Lung (tissue), 12 donors: ENCODE measurements around the gene CSH2. TPM values are rescaled to one million over a fixed set of nuclear protein-coding genes. Genes with fewer than 3 reads are reported as not detected.

ENCODE experiments used
- ATAC-seq: fragments of 200-7000 bp; cut with Tn5 transposase; one replicate; pipeline ENCODE4 v1.9.1; 2020; ENCODE audit warnings: moderate number of reproducible peaks; ENCODE audit not compliant: insufficient read depth, low FRiP score
- DNase-seq, 3 donors: peaks; one replicate each; pipeline ENCODE4 v3.0.0-alpha.2; 2013 to 2017
- H3K27ac ChIP-seq, 2 donors: one replicate each; pipeline ENCODE4 v1.5.1; 2013; ENCODE audit warnings: mild to moderate bottlenecking in 2 of 2, moderate library complexity in 2 of 2, control low read depth in 1 of 2, inconsistent platforms in 1 of 2, low read depth in 1 of 2, low read length in 1 of 2
- H3K27me3 ChIP-seq, 3 donors: one replicate each; pipeline ENCODE4 v1.5.1; 2013; ENCODE audit warnings: low read length in 2 of 3; ENCODE audit not compliant: control insufficient read depth in 3 of 3, insufficient read depth in 3 of 3
- H3K36me3 ChIP-seq, 4 donors: one replicate each; pipeline ENCODE4 v1.5.1; 2013; ENCODE audit warnings: low read length in 4 of 4, mild to moderate bottlenecking in 1 of 4, moderate library complexity in 1 of 4; ENCODE audit not compliant: control insufficient read depth in 4 of 4, insufficient read depth in 4 of 4
- H3K4me1 ChIP-seq, 5 donors: one replicate each; pipeline ENCODE4 v1.5.1; 2013; ENCODE audit warnings: low read length in 5 of 5, mild to moderate bottlenecking in 2 of 5, moderate library complexity in 1 of 5; ENCODE audit not compliant: control insufficient read depth in 5 of 5, insufficient read depth in 5 of 5
- H3K4me3 ChIP-seq: one replicate; pipeline ENCODE4 v1.5.1; 2013; ENCODE audit warnings: mild to moderate bottlenecking, control low read depth, moderate library complexity
- H3K9ac ChIP-seq, 2 donors: one replicate each; pipeline ENCODE4 v1.5.1; 2013; ENCODE audit warnings: low read length in 2 of 2, control low read depth in 1 of 2; ENCODE audit not compliant: insufficient read depth in 1 of 2
- H3K9me3 ChIP-seq, 4 donors: one replicate each; pipeline ENCODE4 v1.5.1; 2013; ENCODE audit warnings: low read length in 3 of 4, mild to moderate bottlenecking in 1 of 4, moderate library complexity in 1 of 4; ENCODE audit not compliant: control insufficient read depth in 4 of 4, insufficient read depth in 3 of 4
- WGBS, 2 donors: extraction: QIAGEN DNeasy Blood & Tissue Kit; methylation state at CpG; one replicate each; pipeline ENCODE4 v1.1.7; 2013; 5-methylcytosine and 5-hydroxymethylcytosine counted together
- polyA plus RNA-seq, 2 donors: library from polyadenylated mRNA; stranded (reverse); fragments of 200-250 nt; gene quantifications; one replicate each; pipeline ENCODE4 v1.2.1, GENCODE V29; 2013
- total RNA-seq, 2 donors: library from RNA; depleted of rRNA in 1 of 2; stranded (reverse); fragments of >200 nt in 1 of 2; gene quantifications; one replicate each; pipeline ENCODE4 v1.2.1, GENCODE V29; 2014 to 2021
- TF ChIP-seq, protein P1 (sequence below): IDR thresholded peaks from 2 replicates; pipeline ENCODE4 v1.5.1; 2012; ENCODE audit warnings: mild to moderate bottlenecking; ENCODE audit errors: control extremely low read depth, extremely low read depth
- donor health status: control.
- donor health status: control.
- donor health status: Bipolar disorder and iron deficiency.
- donor health status: healthy.
- donor health status: DM: yes; HTN: yes; CAD: no.

The CSH2 gene
- total and polyA plus RNA-seq, 4 donors, result not detected

DNA sequence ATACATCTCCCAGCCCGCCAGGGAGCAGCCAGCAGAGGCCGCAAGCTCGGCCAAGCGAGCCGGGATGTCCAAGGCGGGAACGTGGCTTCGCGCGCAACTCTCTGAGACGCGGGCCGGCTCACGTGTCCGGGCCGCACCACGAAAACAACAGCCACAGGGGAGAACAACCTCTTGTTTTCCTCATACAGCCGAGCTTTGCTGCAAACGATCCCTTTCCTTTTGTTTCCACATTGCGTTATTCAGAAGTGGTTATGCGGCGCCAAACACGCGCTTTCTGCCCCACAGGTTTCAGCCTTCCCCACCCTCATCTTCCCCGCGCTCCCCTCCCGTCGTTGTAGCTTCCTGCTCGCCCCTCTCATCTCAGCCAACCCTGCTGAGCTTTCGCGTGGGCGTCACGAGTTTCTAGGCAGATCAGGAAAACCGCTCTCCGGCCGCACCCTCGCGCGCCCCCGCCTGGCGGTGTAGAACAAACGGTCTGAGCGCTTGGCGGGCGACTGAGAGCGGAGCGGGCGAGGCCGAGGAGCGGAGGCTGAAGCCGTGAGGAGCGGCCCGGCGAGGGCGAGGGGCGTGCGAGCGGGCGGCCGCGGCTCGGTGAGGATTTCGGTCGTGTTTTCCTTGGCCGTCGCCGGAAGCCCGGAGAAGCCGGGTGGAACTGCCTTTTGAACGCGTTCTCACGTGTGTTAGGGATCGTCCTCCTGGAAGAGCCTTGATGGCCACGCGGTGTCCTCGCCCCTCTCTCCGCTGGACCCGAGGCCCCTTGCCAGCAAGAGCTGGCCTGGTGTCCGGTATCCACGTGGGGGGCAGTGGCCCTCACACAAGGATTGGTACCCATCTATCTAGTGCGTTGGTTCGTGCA lies 24.4 kb downstream of the CSH2 start:
- TF ChIP-seq, protein P1, sequence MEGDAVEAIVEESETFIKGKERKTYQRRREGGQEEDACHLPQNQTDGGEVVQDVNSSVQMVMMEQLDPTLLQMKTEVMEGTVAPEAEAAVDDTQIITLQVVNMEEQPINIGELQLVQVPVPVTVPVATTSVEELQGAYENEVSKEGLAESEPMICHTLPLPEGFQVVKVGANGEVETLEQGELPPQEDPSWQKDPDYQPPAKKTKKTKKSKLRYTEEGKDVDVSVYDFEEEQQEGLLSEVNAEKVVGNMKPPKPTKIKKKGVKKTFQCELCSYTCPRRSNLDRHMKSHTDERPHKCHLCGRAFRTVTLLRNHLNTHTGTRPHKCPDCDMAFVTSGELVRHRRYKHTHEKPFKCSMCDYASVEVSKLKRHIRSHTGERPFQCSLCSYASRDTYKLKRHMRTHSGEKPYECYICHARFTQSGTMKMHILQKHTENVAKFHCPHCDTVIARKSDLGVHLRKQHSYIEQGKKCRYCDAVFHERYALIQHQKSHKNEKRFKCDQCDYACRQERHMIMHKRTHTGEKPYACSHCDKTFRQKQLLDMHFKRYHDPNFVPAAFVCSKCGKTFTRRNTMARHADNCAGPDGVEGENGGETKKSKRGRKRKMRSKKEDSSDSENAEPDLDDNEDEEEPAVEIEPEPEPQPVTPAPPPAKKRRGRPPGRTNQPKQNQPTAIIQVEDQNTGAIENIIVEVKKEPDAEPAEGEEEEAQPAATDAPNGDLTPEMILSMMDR, result peak; percentile 48
- Histone ChIP-seq H3K27ac (peak overlapping the region in 1 of 2 donors; percentile 76), H3K9ac (peak overlapping the region in 1 of 2 donors; percentile 85), H3K27me3 (no peaks in the 10 kb centered on the region), H3K9me3 (no peaks in the 10 kb centered on the region), H3K4me3 (peak overlapping the region; percentile 28), H3K36me3 (no peaks in the 10 kb centered on the region), H3K4me1 (peaks cover 0 to 9% (median 3%) of the 10 kb centered on the region in 5 donors)
- DNase-seq, result peak; percentile 85 to 91 (median 89)
- ATAC-seq, result peak; percentile 95
- WGBS, 2 donors, result 14 to 19% methylated on average over 82 of the region's 82 CpGs

DNA sequence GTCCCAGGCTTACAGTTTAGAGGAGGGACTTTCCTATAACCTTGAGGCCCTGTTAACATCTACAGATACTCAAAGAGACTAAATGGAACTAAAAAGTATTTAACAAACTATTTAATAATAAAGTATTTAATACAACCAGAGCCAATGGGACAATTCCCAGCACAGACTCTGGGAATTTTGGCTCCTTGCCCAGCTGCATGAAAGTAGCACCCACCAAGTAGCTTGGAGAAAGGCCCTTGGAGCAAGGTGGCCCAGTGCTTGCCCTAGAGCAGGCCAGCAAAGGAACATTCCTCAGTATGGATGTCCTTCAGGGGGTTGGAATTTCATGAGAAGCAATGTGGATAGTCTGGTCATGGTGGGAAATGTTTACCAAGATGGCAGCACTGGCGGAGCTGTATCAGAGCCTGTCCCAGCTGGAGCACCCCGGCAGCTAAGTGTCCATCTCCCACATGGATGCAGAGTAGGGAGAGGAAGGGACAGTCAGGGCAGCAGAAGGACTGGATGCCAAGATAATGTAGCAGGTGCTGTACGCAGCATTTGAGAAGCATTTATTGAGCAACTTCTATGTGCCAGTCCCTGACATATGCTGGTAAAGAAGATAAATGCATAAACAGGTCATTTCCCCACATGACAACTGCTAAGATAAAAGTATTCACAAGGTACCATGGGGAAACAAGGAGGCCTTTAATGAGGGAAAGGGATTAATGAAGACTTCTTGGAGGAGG lies 25.8 kb downstream of the CSH2 start:
- WGBS, 2 donors, result 74 to 94% methylated on average over 3 of the region's 3 CpGs
- Histone ChIP-seq H3K9ac (no peak overlapping the region), H3K4me3 (no peak overlapping the region), H3K27ac (no peak overlapping the region), H3K9me3 (no peaks in the 10 kb centered on the region), H3K4me1 (peaks cover 0 to 14% (median 3%) of the 10 kb centered on the region in 5 donors), H3K27me3 (no peaks in the 10 kb centered on the region), H3K36me3 (no peaks in the 10 kb centered on the region)
- TF ChIP-seq, protein P1, result no peak
- ATAC-seq (no peak), DNase-seq (no peak)

DNA sequence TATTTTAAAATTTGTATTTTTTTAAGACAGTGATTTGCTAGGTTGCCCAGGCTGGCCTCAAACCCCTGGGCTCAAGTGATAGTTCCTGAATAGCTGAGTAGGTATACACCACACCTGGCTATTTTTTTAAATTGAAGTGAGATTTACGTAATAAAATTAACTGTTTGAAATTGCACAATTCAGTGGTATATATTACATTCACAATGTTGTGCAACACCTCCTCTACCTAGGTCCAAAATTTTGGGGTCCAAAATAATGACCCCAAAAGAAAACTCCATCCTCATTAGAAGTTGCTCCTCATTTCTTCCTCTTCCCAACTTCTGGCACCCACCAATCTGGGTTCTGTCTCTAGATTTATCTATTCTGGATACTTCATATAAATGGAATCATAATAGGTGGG lies 28.0 kb downstream of the CSH2 start:
- 28 to 64% methylated on average over 1 of the region's 1 CpG for WGBS, 2 donors
- ATAC-seq, result no peak
- peaks cover 0 to 4% (median 0%) of the 10 kb centered on the region in 4 donors for H3K36me3 ChIP-seq
- H3K4me1 ChIP-seq, result peaks cover 8 to 23% (median 12%) of the 10 kb centered on the region in 5 donors
- H3K4me3 ChIP-seq, result no peak overlapping the region
- no peaks in the 10 kb centered on the region for H3K9me3 ChIP-seq
- TF ChIP-seq, protein P1, result no peak
- no peak for DNase-seq
- H3K27me3 ChIP-seq, result no peaks in the 10 kb centered on the region
- H3K9ac ChIP-seq, result no peak overlapping the region
- no peak overlapping the region for H3K27ac ChIP-seq
